ENCODE results near the gene LDAF1.

The LDAF1 gene

GRCh38 chr16:21197112-21197511, 38.6 kb downstream of the LDAF1 start:
- DNase-seq = no peak

- no peak for DNase-seq
These were observed 39.1 kb downstream of the LDAF1 start for GRCh38 chr16:21197621-21198020.

DNA sequence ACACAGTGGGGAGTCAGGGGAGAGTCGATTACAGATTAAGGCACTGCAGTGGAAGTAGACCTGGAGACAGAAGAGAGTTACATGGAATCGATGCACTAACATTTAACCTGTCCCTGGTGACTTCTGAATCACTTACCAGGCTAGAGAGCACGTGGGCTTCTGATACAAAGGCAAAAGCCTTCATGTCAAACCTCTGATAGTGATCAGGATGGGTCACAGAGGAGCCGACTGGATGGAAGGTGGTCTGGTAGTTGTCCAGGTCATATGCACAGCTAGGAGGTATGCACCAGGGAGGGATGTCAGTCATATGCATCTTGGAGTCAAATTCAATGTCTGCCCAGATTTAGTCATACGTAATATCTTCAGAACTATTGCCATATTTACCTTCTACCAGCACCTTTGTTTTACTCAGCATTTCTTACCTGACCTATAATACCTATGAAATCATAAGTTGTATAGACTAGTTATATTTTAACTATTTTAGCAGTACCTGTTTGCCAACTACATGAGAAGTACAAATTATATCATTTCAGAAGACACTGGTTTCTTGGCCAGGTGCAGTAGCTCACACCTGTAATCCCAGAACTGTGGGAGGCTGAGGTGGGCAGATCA, 41.2 kb downstream of the LDAF1 start:
- DNase-seq = no peak

DNA sequence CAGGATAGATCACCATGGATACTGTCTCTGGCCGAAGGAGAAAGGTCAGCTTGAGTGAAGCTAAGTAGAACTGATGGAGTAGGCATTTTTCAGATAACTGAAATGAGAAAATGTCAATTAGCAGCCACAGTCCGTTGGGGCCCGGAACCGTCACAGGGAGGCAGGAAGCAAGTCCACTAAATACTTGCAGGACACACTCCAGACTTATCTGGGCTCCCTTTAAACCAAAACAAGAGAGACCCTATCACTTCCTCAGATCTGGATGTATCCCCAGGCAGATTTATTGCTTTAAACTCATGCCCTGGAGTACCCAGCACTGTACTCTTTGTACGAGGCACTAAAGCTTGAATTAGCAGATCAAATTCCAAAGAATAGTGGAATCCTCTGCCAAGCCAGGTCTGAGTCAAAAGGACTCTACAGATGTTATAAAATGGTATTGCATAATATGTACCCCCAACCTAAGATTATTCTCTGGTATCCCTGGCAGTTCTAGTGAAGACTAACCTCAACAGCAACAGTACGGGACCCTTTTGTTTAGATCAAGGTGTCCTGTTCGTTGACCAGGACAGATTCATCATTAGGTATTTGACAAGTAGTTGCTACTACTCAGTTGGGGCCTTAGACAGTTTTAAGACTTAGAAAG, 44.8 kb downstream of the LDAF1 start:
- no peak for DNase-seq

DNA sequence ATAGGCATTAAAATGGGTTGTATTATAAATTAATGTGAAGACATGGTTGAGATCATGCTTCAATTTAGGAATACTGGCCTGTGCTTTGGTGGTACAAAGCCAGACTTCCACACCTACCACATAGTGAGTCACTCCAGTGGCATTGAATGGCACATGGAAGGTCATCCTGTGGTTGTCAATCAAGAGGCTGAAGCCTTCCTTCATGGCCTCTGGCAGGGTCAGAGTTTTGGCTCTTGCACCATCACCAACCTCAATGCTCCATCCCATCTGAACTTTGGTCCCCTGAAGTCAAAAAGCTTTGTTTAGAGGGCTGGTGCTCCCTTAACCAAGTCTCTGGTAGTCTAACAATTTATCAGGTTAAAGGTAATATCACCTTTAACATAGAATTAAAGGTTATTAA, 46.8 kb downstream of the LDAF1 start:
- no peak for DNase-seq

DNA sequence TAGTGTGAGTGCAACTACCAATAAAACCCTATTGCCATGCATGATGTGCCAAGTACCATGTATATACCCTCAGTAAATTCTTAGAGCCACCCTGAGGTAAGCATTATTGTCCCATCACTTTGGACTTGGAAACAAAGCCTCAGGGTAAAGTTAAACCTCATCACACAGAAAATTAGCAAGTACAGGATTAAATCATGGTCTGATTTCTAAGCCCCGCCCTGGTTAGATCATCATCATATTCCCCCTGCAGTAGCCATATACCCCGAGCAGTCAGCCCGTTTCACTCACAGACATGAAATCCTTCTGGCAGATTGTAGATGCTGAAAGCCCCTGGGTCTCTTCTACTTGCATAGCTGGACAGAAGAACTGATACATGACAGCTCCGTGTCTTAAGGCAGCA, 48.1 kb downstream of the LDAF1 start:
- DNase-seq = no peak

DNA sequence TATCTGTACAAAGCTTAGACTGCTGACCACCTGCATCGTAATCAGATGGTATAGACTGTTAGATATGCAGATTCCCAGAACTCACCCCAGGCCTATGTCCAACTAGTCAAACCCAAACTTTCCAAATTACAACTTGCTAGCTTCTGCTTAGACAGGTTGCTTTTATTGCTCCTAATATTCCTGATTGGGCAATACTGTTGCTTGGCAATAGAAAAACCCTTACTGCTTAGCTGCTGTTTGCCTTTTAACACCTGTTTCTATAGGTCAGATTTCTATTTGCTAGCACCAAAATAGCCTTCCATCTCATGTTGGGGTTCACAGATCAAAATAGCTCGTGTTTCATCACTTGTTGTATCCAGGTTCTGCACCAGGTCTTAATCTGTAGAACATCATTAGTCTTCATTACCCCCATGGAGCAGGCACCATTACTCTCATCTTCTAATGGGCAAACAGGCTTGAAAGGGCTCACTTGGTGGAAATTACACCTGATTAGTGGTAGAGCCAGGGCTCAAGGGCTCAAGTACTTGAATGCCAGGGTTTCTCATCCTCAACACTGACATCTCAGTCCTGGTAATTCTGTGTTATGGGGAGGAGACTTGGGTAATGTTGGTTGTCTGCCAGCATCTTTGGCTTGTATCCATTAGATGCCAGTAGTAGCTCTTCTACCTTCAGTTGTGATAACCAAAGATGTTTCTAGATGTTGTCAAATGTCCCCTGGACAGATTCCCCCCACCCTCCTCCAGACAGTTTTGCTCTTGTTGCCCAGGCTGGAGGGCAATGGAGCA, 50.2 kb downstream of the LDAF1 start:
- DNase-seq = no peak

- no peak for DNase-seq
These were observed 53.0 kb downstream of the LDAF1 start, which contains the start of gene ZP2 for GRCh38 chr16:21211486-21211885. TSS of gene ZP2 (minus strand) at chr16:21211574. CDS start at chr16:21211547, 27 bp downstream.

- DNase-seq = no peak
These were observed 55.6 kb downstream of the LDAF1 start for GRCh38 chr16:21214086-21214485.

- DNase-seq = no peak
These were observed 58.6 kb downstream of the LDAF1 start for GRCh38 chr16:21217121-21217520.

DNA sequence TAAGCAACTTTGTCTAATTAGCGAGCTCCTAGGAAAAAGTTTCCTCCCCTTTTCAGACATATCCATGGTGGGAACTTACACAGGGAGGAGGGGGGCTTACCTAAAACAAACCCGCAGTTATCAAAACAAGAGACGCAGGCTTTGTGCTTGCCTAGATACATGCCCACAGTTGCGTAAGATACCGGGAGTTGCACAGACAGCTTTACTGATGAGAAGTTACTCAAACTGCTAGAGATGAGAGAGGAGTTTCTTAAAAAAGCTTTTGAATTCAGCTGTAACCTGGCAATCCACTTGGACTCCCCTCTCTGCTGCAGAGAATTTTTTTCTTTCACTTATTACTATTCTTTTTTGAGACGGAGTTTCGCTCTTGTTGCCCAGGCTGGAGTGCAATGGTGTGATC, 59.7 kb downstream of the LDAF1 start:
- DNase-seq = no peak

- DNase-seq = no peak
These were observed 61.1 kb downstream of the LDAF1 start for GRCh38 chr16:21219551-21219950.

- no peak for DNase-seq
These were observed 64.2 kb downstream of the LDAF1 start for GRCh38 chr16:21222495-21223337.

DNA sequence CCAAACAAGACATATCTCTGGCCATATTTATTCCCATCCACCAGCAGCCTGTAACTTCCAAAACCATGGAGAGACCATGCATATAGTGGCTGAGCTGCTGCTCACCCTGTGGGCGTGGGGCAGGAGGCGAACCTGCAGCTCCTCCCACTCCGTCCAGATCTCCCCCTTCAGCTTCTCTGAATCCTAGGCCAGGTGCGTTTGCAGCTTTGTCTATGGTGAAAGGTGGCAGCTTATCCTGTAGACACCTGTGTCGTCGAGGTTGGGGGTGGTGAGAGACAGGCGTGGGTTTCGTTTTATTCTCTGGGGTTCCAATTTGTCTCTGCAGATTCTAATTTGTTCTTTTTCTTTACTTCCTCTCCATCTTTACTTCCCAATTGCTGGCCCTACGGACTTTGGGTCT, 65.3 kb downstream of the LDAF1 start:
- no peak for DNase-seq

DNA sequence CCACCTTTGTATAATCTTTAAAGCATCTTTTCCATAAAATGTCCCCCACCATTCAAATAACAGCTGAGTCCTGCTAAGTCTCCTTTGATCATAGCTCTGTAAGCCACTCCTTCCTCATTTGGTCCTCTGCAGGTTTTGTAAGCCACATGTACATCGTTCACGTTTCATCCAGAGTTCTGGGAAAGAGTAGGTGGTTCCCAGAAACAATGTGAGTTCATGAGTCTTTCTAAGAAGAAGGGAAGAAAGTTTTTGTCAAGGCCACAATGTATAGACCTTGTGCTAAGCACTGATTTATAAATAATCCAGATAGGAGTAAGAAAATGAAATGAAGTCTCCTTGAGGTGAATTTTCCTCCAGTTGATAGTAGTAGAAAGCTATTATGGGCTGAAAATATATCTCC, 66.3 kb downstream of the LDAF1 start:
- no peak for DNase-seq

DNA sequence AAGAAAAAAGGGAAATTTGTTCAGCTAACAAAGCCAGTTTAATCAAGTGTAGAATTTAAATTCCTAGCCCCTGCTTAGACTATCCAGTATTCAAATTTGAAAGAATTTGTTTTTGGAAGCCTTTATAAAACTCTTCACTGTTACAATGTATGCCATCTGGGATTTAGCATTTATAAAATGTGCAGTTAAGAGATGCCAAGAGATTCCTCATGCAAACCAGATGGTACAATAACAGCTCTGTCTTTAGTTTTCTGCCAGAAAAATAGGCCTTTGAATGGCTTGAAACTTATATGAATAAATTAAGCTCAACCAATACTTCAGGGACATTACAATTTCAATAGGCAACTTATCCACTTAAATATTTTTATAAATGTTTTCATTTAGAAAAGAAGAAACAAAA, 68.3 kb downstream of the LDAF1 start:
- DNase-seq = no peak

GRCh38 chr16:21227866-21228265, 69.4 kb downstream of the LDAF1 start:
- DNase-seq = no peak

DNA sequence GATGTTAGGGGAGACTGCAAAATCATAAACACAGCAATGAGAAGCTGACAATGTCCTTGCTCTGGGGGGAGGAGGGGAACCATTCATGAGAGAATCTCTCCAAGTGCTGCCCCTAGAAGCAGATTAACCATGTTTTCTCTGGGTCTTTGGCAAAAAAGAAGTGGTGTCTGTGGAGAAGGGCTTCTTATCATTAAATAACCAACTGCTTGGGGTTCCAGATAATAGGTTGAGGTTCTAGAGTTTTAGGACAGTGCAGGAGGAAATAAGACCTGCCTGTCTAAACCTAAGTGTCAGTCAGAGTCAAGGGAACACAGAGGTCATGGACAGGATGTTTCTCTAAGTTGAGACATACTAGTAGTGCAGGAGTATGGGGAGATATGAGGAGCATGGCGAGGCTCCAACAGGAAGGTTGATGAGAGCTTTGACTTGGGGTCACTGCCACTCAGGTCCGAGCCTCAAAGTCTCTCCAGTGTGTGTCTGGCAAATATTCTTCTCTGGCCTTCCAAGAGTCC, 69.9 kb downstream of the LDAF1 start:
- no peak for DNase-seq
